Kidney tubule cell (primary cell): Measurements from ENCODE around the gene SALL1.

ENCODE experiments used
- DNase-seq: peaks from one replicate; pipeline ENCODE4 v3.0.0-alpha.2; 2018; ENCODE audit warnings: low spot score

SALL1 gene

DNA sequence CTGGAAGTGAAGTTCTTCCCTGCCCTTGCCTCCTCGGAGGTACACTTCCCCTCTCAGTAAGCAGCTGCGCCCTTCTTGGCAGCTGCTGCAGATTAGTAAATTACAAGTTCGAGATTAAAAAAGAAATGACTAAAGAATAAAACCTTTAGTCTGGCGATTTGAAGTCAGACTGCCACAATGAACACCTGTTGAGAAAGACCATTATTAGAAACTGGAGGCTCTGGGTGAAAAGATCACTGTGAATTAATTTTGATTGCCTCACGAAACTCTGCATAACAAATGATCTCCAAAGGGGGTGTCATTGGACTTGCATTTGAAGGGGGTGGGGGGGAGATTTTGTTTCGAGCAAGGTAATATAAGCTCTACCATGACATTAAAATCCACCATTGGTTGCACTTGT is 39.3 kb downstream of the SALL1 start:
- no peak for DNase-seq

DNA sequence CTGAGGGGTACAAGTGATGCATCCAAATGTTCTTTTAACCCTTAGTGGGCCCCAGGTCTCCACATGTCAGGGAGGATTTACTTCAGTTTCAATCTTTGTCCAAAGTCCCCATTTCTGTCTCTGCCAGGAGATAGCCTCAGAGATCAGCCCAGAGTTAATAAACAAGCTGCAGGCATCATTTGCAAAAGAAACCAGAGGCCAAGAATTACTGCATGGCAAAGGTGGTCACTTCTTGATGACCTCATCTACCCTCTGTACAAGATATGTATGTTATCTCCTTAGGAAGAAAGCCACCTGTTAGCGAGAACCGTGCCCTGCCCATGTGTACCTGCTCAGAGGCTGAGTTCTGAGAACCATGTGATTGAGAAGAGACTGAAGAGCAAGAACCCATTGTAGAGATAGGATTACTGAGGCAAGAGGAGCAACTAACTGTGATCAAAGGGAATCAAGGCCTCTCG is 40.3 kb downstream of the SALL1 start:
- no peak for DNase-seq

DNA sequence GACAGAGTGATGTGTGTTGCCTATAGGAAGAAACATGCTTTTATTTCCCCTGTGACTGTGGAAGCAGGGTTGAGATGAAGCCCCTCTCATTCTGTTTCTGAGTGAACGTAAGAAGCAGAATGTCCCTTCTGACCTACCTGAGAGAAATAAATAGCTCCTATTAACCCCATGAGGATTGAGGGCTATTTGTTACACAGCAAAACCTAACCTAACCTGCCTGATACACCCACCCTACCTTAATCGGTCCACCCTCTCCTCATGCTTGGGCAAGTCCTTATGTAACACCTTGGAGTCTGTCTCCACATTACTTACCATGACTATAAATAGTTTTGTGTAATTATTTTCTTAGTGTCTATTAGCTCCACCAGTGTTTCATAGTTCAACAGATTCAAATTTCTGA is 41.9 kb downstream of the SALL1 start:
- no peak for DNase-seq

DNA sequence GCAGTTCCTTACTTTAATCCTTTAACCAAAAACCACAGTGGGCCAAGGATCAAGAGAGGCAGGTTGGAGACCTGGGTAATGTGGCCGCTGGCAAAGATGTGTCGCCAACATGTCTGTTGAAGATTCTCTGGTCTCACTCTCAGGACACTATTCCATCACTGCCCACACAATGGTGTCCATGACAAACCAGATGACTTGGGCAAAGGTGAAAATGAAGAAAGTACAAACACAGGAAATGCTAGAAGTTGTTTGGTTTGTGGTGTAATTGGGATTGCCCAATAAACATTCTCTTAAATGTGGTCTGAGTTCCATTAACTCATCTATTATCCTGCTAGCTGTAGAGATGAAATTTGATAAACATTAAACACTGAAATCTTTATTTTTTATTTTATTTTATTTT is 43.3 kb downstream of the SALL1 start:
- DNase-seq = no peak

DNA sequence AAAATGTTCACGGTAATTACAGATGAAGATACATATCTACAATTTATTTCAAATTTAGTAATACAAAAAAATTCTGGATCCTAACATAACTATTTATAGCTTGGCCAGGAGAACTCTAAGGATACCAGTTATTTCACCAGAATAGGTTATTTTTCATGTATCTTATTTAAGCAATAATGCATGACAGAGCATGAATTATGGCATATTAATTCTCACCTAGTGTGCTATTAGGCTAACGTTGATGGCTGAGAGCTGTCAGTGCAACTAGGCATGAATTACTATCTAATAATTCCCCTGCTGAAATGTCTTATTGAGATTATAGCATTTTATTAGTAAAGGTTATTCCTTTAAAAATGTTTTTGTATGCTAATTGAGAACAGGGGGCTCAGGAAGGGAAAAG is 44.5 kb downstream of the SALL1 start:
- no peak for DNase-seq

DNA sequence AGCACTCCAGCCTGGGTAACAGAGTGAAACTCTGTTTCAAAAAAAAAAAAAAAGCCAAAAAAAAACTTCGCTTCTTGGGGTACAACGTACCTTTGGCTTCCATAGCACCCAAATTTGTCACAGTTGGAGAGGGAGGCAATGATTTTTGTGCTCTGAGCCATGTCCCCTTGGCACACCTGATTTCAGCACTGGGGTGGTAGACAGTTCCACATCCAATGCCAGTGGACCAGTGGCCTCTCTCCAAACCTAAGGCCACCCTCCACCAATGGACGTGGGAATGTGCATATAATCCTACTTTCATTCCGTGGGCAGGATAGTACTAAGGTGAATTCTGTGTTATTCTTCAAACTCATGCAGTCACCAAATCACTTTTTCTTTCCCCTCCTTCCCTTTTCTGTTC is 47.5 kb downstream of the SALL1 start:
- no peak for DNase-seq

DNA sequence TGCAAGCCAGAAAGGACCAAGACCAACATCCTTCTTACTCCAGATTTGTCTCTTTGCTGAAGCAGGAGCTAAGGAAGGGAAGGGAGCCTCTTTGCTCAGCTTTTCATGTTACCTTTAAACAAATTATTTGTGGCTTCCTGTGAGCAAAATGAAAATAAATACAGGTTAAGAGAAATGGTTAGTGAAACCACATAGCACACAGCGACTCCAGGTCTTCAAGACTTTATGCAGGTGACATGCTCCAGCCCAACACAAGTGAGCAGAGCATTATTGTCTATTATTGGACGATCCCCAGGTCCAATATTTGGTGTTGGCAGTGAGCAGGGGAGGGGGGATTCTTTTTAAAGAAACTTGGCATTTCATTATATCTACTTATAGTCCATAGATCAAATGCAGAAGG is 53.3 kb downstream of the SALL1 start:
- no peak for DNase-seq

DNA sequence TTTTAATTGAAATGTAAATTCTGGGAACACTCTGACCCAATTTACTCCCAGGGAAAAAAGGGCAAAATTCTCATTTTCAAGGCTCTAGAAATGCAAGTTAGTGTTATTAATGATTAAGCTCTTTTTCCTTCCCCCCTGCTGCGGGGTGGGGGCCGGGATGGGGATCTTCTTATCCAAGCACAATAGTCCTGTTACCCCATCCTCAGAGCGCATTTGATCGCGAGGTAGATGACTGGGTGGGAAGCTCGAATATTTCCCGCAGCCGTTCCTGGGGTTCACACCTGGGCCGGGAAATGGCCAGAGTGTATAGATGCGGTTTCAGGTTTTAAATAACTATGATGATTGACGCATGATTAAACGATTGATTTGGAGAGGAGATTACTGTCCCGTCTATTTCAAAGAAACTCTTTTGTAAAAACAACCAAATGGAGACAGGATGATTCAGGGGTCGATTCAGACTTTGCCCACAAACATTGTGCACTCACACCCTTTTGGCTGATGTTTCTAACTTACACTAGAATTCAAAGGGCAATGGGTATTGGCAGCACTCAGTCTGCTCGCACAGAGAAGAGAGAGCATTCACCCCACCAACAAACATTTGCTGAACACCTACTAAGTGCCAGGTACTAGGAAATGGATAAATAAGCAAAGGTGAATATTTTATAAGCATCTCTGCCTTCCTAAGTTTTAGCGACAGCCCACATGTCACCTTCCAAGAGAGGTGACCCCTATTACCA is 55.0 kb downstream of the SALL1 start:
- DNase-seq = peak; percentile 13

DNA sequence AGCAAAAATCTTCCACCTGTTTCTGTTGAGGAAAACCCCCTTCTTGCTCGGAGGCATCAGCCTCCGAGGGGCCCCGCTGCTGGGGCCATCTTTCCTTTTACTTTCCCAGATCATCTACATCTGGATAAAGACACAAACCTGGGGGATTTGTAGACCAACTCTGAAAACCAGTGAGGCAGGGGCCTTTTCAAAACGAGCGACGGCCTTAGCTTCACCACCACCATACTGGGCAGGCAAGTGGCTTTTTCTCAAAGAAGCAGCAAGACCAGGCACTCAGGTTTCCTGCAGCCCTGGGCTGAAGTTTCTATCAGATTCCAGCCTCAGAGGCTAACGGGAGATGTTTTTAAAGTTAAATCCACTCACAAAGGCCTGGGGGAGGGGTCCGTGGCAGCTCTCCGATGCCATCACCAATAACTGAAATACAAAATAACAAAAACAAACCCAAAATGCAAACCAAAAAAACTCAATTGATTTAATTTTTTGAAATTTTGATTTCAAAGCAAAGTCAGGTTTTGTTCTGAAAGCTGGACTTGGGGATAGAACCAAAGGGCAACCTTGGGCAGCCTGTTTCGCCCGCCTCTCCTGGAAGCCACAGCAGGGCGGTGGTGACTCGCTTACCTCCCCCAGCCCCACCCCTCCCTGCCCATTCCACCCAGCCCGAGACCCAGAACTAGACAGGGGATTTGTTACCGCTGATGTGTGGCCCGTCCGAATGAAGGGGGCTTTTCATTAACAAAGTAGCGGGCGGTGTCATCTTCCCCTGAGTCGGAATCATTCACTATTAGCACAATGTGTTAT is 55.8 kb downstream of the SALL1 start:
- DNase-seq = no peak

DNA sequence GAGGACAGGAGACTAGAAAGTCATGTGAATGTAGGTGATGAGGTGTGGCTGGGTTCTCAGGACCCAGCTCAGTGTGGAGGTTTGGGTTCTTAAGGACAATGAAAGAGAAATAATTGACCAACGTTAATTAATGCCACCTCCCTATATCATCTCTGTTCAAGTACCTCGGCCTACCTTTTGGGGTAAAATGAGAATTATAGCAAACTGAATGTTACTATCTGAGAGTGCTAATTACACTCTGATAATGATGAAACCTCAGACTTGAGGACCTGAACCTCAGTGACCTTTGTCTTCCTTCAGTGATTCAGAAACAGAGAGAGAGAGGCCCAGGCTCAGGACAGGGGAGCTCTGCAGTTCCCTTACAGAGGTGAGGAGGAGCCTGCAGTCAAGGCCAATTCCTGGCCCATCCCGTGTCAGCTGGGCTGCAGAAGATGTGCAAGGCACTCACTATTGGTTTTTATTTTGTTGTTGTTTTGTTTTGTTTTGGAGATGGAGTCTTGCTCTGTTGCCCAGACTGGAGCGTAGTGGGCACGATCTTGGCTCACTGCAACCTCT is 57.3 kb downstream of the SALL1 start:
- no peak for DNase-seq
